Activated CD8-positive, alpha-beta memory T cell treated with anti-CD3 and anti-CD28 coated beads for 24 hours (primary cell): ENCODE results near the gene RPS3.
"Not testable (repeated sequence)": the region's sequence is repeated elsewhere in the genome, so short reads cannot be mapped to it uniquely, and the experiment has no call there.

Source experiments
- DNase-seq: peaks from one replicate; pipeline ENCODE4 v3.0.0-alpha.2; 2020

Gene RPS3

GRCh38 chr11:75380716-75381420 is 18.4 kb upstream of the RPS3 start:
- no peak for DNase-seq

GRCh38 chr11:75383246-75383645 is 16.1 kb upstream of the RPS3 start:
- peak; percentile 66 for DNase-seq

GRCh38 chr11:75384438-75385080 is 14.8 kb upstream of the RPS3 start:
- DNase-seq: peak; percentile 90

GRCh38 chr11:75386942-75387630 is 12.2 kb upstream of the RPS3 start:
- no peak for DNase-seq

GRCh38 chr11:75387736-75388294 is 11.5 kb upstream of the RPS3 start:
- no peak for DNase-seq

- DNase-seq: peak; percentile 83
Observed at GRCh38 chr11:75388386-75389275, 10.7 kb upstream of the RPS3 start.

GRCh38 chr11:75389276-75389605 is 10.1 kb upstream of the RPS3 start:
- no peak for DNase-seq

- no peak for DNase-seq
Observed at GRCh38 chr11:75389925-75390324, 9.4 kb upstream of the RPS3 start.

- DNase-seq: no peak
Observed at GRCh38 chr11:75394085-75394840, 5.1 kb upstream of the RPS3 start.

GRCh38 chr11:75398906-75399305 is 412 bp upstream of the RPS3 start:
- no peak for DNase-seq

- peak; percentile 68 for DNase-seq
Observed at GRCh38 chr11:75400146-75400865, 988 bp downstream of the RPS3 start.

GRCh38 chr11:75402002-75402773 is 2.9 kb downstream of the RPS3 start:
- DNase-seq: no peak

GRCh38 chr11:75403037-75403436 is 3.7 kb downstream of the RPS3 start:
- DNase-seq: no peak

- no peak for DNase-seq
Observed at GRCh38 chr11:75403983-75404658, 4.8 kb downstream of the RPS3 start.

GRCh38 chr11:75406338-75406777 is 7.0 kb downstream of the RPS3 start:
- DNase-seq: no peak

- DNase-seq: no peak
Observed at GRCh38 chr11:75408957-75409219, 9.6 kb downstream of the RPS3 start.

GRCh38 chr11:75409971-75410370 is 10.7 kb downstream of the RPS3 start:
- DNase-seq: not testable (repeated sequence)

- not testable (repeated sequence) for DNase-seq
Observed at GRCh38 chr11:75413146-75413545, 13.8 kb downstream of the RPS3 start.

GRCh38 chr11:75413864-75414263 is 14.5 kb downstream of the RPS3 start:
- DNase-seq: no peak
